Measurements from ENCODE around the gene MAPK8.

Gene MAPK8

GRCh38 chr10:48451969-48452878, 145.7 kb downstream of the MAPK8 start:
- intact Hi-C loops (cut with DNase I): no loop called here
- peak in 6 of 42 donors; percentile 3 to 34 (median 12) for DNase-seq

- DNase-seq: peak in 5 of 42 donors; percentile 4 to 34 (median 10)
- intact Hi-C loops (cut with DNase I): no loop called here
These were observed 146.5 kb downstream of the MAPK8 start for GRCh38 chr10:48452879-48453412.

GRCh38 chr10:48453451-48454301, 147.2 kb downstream of the MAPK8 start:
- peak in 7 of 42 donors; percentile 10 to 31 (median 13) for DNase-seq
- intact Hi-C loops (cut with DNase I): no loop called here

GRCh38 chr10:48454302-48455054, 148.0 kb downstream of the MAPK8 start:
- intact Hi-C loops (cut with DNase I): no loop called here

GRCh38 chr10:48455055-48455391, 148.5 kb downstream of the MAPK8 start:
- peak in 6 of 42 donors; percentile 10 to 24 (median 20) for DNase-seq
- intact Hi-C loops (cut with DNase I): no loop called here

More at GRCh38 chr10:48454302-48455054, 148.0 kb downstream of the MAPK8 start:
- peak in 9 of 42 donors; percentile 7 to 29 (median 18) for DNase-seq

GRCh38 chr10:48455392-48456151, 149.1 kb downstream of the MAPK8 start:
- intact Hi-C loops (cut with DNase I): no loop called here
- DNase-seq: peak in 10 of 42 donors; percentile 4 to 29 (median 13)

- intact Hi-C loops (cut with DNase I): no loop called here
- DNase-seq: peak in 39 of 42 donors; percentile 24 to 77 (median 61)
These were observed 149.9 kb downstream of the MAPK8 start for GRCh38 chr10:48456361-48456804.

- peak in 10 of 42 donors; percentile 5 to 27 (median 14) for DNase-seq
- intact Hi-C loops (cut with DNase I): no loop called here
These were observed 150.6 kb downstream of the MAPK8 start for GRCh38 chr10:48456808-48457761.

- peak in 9 of 42 donors; percentile 3 to 22 (median 9) for DNase-seq
- intact Hi-C loops (cut with DNase I): no loop called here
These were observed 151.6 kb downstream of the MAPK8 start for GRCh38 chr10:48457949-48458661.

GRCh38 chr10:48458662-48459048, 152.2 kb downstream of the MAPK8 start:
- intact Hi-C loops (cut with DNase I): no loop called here
- peak in 3 of 42 donors; percentile 0 to 18 (median 4) for DNase-seq

GRCh38 chr10:48459270-48460150, 153.0 kb downstream of the MAPK8 start:
- intact Hi-C loops (cut with DNase I): no loop called here
- DNase-seq: peak in 12 of 42 donors; percentile 2 to 36 (median 15)

- intact Hi-C loops (cut with DNase I): no loop called here
- peak in 2 of 42 donors; percentile 4 to 7 for DNase-seq
These were observed 153.7 kb downstream of the MAPK8 start for GRCh38 chr10:48460182-48460581.

GRCh38 chr10:48461623-48462481, 155.4 kb downstream of the MAPK8 start:
- intact Hi-C loops (cut with DNase I): no loop called here
- peak in 13 of 42 donors; percentile 1 to 38 (median 10) for DNase-seq

- DNase-seq: peak in 15 of 42 donors; percentile 3 to 40 (median 15)
- intact Hi-C loops (cut with DNase I): no loop called here
These were observed 156.1 kb downstream of the MAPK8 start for GRCh38 chr10:48462482-48463020.

Data from head of caudate nucleus (tissue), 42 donors.